DLD1 (cell line): ENCODE data around the gene TESK2.
"Not testable (repeated sequence)": the region's sequence is repeated elsewhere in the genome, so short reads cannot be mapped to it uniquely, and the experiment has no call there.

Experiments
- in situ Hi-C: cut with HindIII; loops from 2 replicates; pipeline ENCODE4 v1.10.0; 2017; ENCODE audit warnings: low sequenced_read_pairs

Gene TESK2

GRCh38 chr1:45510036-45510971, 19.3 kb upstream of the TESK2 start:
- in situ Hi-C loops: no loop called here

- in situ Hi-C loops: no loop called here
These were observed 17.6 kb upstream of the TESK2 start for GRCh38 chr1:45508295-45509151.

- in situ Hi-C loops: no loop called here
These were observed 16.9 kb upstream of the TESK2 start for GRCh38 chr1:45507893-45508292.

- in situ Hi-C loops: no loop called here
These were observed 16.2 kb upstream of the TESK2 start for GRCh38 chr1:45507195-45507594.

- in situ Hi-C loops: no loop called here
These were observed 12.7 kb upstream of the TESK2 start for GRCh38 chr1:45503462-45504360.

GRCh38 chr1:45501505-45501859, 10.5 kb upstream of the TESK2 start:
- in situ Hi-C loops: no loop called here

- in situ Hi-C loops: no loop called here
These were observed 8.4 kb upstream of the TESK2 start for GRCh38 chr1:45499415-45499769.

GRCh38 chr1:45498279-45498678, 7.3 kb upstream of the TESK2 start:
- in situ Hi-C loops: no loop called here

GRCh38 chr1:45493116-45493697, 2.2 kb upstream of the TESK2 start:
- in situ Hi-C loops: no loop called here

- in situ Hi-C loops: no loop called here
These were observed 1.7 kb upstream of the TESK2 start for GRCh38 chr1:45492691-45493090.

- in situ Hi-C loops: no loop called here
These were observed 711 bp upstream of the TESK2 start for GRCh38 chr1:45491487-45492260.

GRCh38 chr1:45490121-45490625, 790 bp downstream of the TESK2 start:
- in situ Hi-C loops: no loop called here

- in situ Hi-C loops: not testable (repeated sequence)
These were observed 1.6 kb downstream of the TESK2 start for GRCh38 chr1:45489379-45489778.

GRCh38 chr1:45488666-45489377, 2.1 kb downstream of the TESK2 start:
- in situ Hi-C loops: no loop called here

GRCh38 chr1:45485949-45486348, 5.0 kb downstream of the TESK2 start:
- in situ Hi-C loops: no loop called here

GRCh38 chr1:45479039-45479748, 11.8 kb downstream of the TESK2 start:
- in situ Hi-C loops: no loop called here

- in situ Hi-C loops: no loop called here
These were observed 12.7 kb downstream of the TESK2 start for GRCh38 chr1:45478121-45478814.

- in situ Hi-C loops: no loop called here
These were observed 13.3 kb downstream of the TESK2 start for GRCh38 chr1:45477646-45478045.
